DMS153 (cell line): ENCODE results near the gene CEP57.
"Not testable (repeated sequence)": the region's sequence is repeated elsewhere in the genome, so short reads cannot be mapped to it uniquely, and the experiment has no call there.

Experiments
- DNase-seq: peaks from one replicate; lab custom pipeline; 2025; lab: John Stamatoyannopoulos, UW

CEP57 gene

GRCh38 chr11:95863486-95864140 is 73.3 kb downstream of the CEP57 start:
- no peak for DNase-seq

- DNase-seq: no peak
These were observed 76.8 kb downstream of the CEP57 start for GRCh38 chr11:95867105-95867504.

DNA sequence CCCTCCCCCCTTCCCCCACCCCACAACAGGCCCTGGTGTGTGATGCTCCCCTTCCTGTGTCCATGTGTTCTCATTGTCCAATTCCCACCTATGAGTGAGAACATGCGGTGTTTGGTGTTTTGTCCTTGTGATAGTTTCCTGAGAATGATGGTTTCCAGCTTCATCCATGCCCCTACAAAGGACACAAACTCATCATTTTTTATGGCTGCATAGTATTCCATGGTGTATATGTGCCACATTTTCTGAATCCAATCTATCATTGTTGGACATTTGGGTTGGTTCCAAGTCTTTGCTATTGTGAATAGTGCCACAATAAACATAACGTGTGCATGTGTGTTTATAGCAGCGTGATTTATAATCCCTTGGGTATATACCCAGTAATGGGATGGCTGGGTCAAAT is 80.6 kb downstream of the CEP57 start:
- not testable (repeated sequence) for DNase-seq

DNA sequence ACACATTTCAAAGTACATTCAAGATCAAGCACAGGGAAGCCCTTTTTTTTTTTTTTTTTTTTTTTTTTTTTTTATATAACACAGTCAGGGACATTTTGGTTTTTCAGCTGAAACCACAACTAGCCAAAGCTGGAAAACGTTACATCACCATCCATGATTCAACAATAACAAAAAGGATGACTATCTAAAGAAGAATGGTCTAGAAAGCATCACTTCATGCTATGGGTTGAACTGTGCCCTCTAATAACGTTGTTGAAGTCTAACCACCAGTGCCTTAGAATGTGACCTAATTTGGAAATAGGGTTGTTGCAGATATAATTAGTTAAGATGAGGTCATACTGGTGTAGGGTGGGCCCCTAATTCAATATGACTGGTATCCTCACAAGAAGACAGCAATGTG is 87.0 kb downstream of the CEP57 start:
- no peak for DNase-seq
